ENCODE results near the gene PTCH1. TPM values are rescaled to one million over a fixed set of nuclear protein-coding genes. Genes with fewer than 3 reads are reported as not detected.

The PTCH1 gene
- 6.5 and 10.6 TPM in 2 replicates for total RNA-seq

GRCh38 chr9:95516734-95517558 lies at the start of gene PTCH1:
Gene PTCH1, minus strand, starts transcription at chr9:95516971.

Other genes starting within 250 kb of the PTCH1 start
- gene FANCC, start 199.3 kb downstream of the PTCH1 start, total RNA-seq = 5.3 and 11.6 TPM in 2 replicates